ENCODE measurements around the gene STPG2.

Gene STPG2

GRCh38 chr4:97819294-97819693 lies 324.0 kb downstream of the STPG2 start:
- Histone ChIP-seq H3K9ac (ENCODE audit: low read length) (no peak overlapping the region), H3K4me3 (ENCODE audit: low read depth, low read length) (no peak overlapping the region), H3K4me1 (ENCODE audit: control insufficient read depth, insufficient read depth, low read length) (no peaks in the 10 kb centered on the region), H3K9me3 (ENCODE audit: control insufficient read depth, insufficient read depth, low read depth, low read length) (peaks cover 8% of the 10 kb centered on the region; the same call in 1 of the 2 replicates), H3K27ac (ENCODE audit: low read depth, low read length) (no peak overlapping the region), H3K27me3 (ENCODE audit: control insufficient read depth, insufficient read depth, low read length) (no peaks in the 10 kb centered on the region), H3K36me3 (ENCODE audit: control insufficient read depth, insufficient read depth, low read length) (no peaks in the 10 kb centered on the region)

DNA sequence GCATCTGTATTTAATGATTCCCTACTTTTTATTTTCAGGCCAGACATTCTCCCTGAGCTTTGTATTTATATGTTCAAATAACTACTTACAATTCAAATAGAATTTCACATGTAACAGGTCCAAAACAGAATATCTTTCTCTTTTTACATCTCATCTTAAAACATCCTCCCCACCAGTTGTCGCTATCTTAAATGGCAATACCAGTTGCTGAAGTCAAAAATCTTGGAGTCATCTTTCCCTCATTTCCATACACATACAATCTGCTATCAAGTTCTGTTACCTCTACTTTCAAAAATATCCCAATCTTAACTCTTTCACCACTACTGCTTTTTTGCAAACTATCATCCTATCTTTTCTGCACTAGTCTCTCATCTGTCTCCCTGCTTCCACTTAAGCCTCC lies 330.5 kb downstream of the STPG2 start:
- H3K9ac ChIP-seq (ENCODE audit: low read length), result no peak overlapping the region
- no peaks in the 10 kb centered on the region for H3K4me1 ChIP-seq (ENCODE audit: control insufficient read depth, insufficient read depth, low read length)
- no peaks in the 10 kb centered on the region for H3K9me3 ChIP-seq (ENCODE audit: control insufficient read depth, insufficient read depth, low read depth, low read length)
- H3K27me3 ChIP-seq (ENCODE audit: control insufficient read depth, insufficient read depth, low read length), result no peaks in the 10 kb centered on the region
- no peak overlapping the region for H3K4me3 ChIP-seq (ENCODE audit: low read depth, low read length)
- no peaks in the 10 kb centered on the region for H3K36me3 ChIP-seq (ENCODE audit: control insufficient read depth, insufficient read depth, low read length)
- H3K27ac ChIP-seq (ENCODE audit: low read depth, low read length), result no peak overlapping the region

- Histone ChIP-seq H3K4me3 (ENCODE audit: low read depth, low read length) (no peak overlapping the region), H3K9me3 (ENCODE audit: control insufficient read depth, insufficient read depth, low read depth, low read length) (no peaks in the 10 kb centered on the region), H3K36me3 (ENCODE audit: control insufficient read depth, insufficient read depth, low read length) (no peaks in the 10 kb centered on the region), H3K27me3 (ENCODE audit: control insufficient read depth, insufficient read depth, low read length) (no peaks in the 10 kb centered on the region), H3K4me1 (ENCODE audit: control insufficient read depth, insufficient read depth, low read length) (no peaks in the 10 kb centered on the region), H3K27ac (ENCODE audit: low read depth, low read length) (no peak overlapping the region), H3K9ac (ENCODE audit: low read length) (no peak overlapping the region)
Measured at GRCh38 chr4:97786306-97786920, 356.9 kb downstream of the STPG2 start.

GRCh38 chr4:97778174-97778573 lies 365.1 kb downstream of the STPG2 start:
- H3K4me1 ChIP-seq (ENCODE audit: control insufficient read depth, insufficient read depth, low read length), result no peaks in the 10 kb centered on the region
- H3K9me3 ChIP-seq (ENCODE audit: control insufficient read depth, insufficient read depth, low read depth, low read length), result no peaks in the 10 kb centered on the region
- H3K9ac ChIP-seq (ENCODE audit: low read length), result no peak overlapping the region
- no peak overlapping the region for H3K27ac ChIP-seq (ENCODE audit: low read depth, low read length)
- H3K4me3 ChIP-seq (ENCODE audit: low read depth, low read length), result no peak overlapping the region
- no peaks in the 10 kb centered on the region for H3K27me3 ChIP-seq (ENCODE audit: control insufficient read depth, insufficient read depth, low read length)
- no peaks in the 10 kb centered on the region for H3K36me3 ChIP-seq (ENCODE audit: control insufficient read depth, insufficient read depth, low read length)

GRCh38 chr4:97774347-97774989 lies 368.8 kb downstream of the STPG2 start:
- Histone ChIP-seq H3K4me3 (ENCODE audit: low read depth, low read length) (no peak overlapping the region), H3K9me3 (ENCODE audit: control insufficient read depth, insufficient read depth, low read depth, low read length) (no peaks in the 10 kb centered on the region), H3K9ac (ENCODE audit: low read length) (no peak overlapping the region), H3K36me3 (ENCODE audit: control insufficient read depth, insufficient read depth, low read length) (no peaks in the 10 kb centered on the region), H3K27me3 (ENCODE audit: control insufficient read depth, insufficient read depth, low read length) (no peaks in the 10 kb centered on the region), H3K27ac (ENCODE audit: low read depth, low read length) (no peak overlapping the region), H3K4me1 (ENCODE audit: control insufficient read depth, insufficient read depth, low read length) (no peaks in the 10 kb centered on the region)

DNA sequence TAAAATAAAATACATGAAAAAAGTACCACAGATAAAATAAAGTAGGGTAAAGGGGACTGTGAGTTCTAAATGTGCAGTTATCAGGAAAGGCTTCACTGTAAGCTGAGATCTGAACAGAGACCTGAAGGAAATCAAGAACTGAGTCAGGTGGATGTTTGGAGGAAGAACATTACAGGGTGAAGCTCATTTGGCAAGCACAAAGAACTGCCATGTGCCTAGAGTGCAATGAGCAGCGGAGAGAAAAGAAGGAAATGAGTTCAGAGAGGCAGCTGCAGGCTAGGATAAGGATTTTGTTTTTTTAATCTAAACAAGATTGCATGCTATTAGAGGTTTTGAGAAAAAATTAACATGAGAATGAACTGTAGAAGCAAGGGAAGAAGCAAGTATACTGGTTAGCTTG lies 373.1 kb downstream of the STPG2 start:
- Histone ChIP-seq H3K4me1 (ENCODE audit: control insufficient read depth, insufficient read depth, low read length) (no peaks in the 10 kb centered on the region), H3K36me3 (ENCODE audit: control insufficient read depth, insufficient read depth, low read length) (no peaks in the 10 kb centered on the region), H3K27me3 (ENCODE audit: control insufficient read depth, insufficient read depth, low read length) (no peaks in the 10 kb centered on the region), H3K4me3 (ENCODE audit: low read depth, low read length) (no peak overlapping the region), H3K27ac (ENCODE audit: low read depth, low read length) (no peak overlapping the region), H3K9ac (ENCODE audit: low read length) (no peak overlapping the region), H3K9me3 (ENCODE audit: control insufficient read depth, insufficient read depth, low read depth, low read length) (no peaks in the 10 kb centered on the region)

DNA sequence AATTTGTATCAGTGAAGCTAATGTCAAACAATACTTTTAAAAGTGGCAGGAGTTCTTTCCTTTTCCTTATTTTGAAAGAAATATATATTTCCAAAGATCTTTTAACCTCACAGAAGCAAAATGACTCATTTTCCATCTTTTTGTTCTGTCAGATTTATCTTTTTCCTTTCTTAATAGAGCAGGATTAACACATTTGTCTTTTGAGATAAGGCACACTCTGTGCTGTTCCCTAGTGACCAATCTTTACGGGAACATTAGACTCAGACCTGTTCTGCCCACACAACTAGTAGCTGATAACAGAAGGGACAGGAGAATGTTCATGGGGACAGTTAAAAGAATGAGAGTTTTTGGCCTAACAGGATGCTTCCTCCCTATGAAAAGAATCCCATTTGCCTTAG lies 381.2 kb downstream of the STPG2 start:
- no peak overlapping the region for H3K9ac ChIP-seq (ENCODE audit: low read length)
- H3K27me3 ChIP-seq (ENCODE audit: control insufficient read depth, insufficient read depth, low read length), result no peaks in the 10 kb centered on the region
- no peak overlapping the region for H3K4me3 ChIP-seq (ENCODE audit: low read depth, low read length)
- H3K4me1 ChIP-seq (ENCODE audit: control insufficient read depth, insufficient read depth, low read length), result no peaks in the 10 kb centered on the region
- no peak overlapping the region for H3K27ac ChIP-seq (ENCODE audit: low read depth, low read length)
- no peaks in the 10 kb centered on the region for H3K36me3 ChIP-seq (ENCODE audit: control insufficient read depth, insufficient read depth, low read length)
- H3K9me3 ChIP-seq (ENCODE audit: control insufficient read depth, insufficient read depth, low read depth, low read length), result no peaks in the 10 kb centered on the region

DNA sequence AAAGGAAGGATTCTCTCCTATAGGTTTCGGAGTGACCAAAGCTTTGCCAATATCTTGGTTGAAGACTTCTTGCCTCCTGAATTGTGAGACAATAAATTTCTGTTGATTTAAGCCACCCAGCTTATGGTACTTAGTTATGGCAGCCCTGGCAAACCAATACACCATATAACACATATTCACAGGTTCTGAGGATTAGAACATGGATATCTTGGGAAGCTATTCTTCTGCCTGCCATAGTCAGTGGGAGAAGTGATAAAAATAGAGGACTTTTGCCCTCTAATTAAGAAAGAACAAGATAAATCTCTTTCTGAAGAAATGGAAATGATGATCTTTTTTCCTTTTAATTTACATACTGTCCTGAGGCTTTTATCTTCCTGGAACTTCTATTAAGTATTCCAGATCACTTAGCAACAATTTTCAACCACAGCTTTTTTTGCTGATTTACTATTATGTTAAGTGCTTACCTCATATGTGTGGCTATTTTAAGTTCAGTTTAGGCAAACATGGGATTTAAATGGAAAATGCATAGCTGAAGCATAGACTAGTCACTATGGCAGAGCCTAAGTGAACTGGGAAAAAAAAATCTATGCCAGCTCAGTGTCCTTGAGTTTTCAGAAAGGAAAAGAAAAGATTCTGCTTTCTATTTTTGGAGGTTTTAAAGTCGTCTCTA lies 381.7 kb downstream of the STPG2 start:
- Histone ChIP-seq H3K4me3 (ENCODE audit: low read depth, low read length) (no peak overlapping the region), H3K9me3 (ENCODE audit: control insufficient read depth, insufficient read depth, low read depth, low read length) (no peaks in the 10 kb centered on the region), H3K9ac (ENCODE audit: low read length) (no peak overlapping the region), H3K36me3 (ENCODE audit: control insufficient read depth, insufficient read depth, low read length) (no peaks in the 10 kb centered on the region), H3K4me1 (ENCODE audit: control insufficient read depth, insufficient read depth, low read length) (no peaks in the 10 kb centered on the region), H3K27ac (ENCODE audit: low read depth, low read length) (no peak overlapping the region), H3K27me3 (ENCODE audit: control insufficient read depth, insufficient read depth, low read length) (no peaks in the 10 kb centered on the region)

GRCh38 chr4:97759785-97760184 lies 383.5 kb downstream of the STPG2 start:
- H3K27ac ChIP-seq (ENCODE audit: low read depth, low read length), result no peak overlapping the region
- H3K4me3 ChIP-seq (ENCODE audit: low read depth, low read length), result no peak overlapping the region
- no peaks in the 10 kb centered on the region for H3K27me3 ChIP-seq (ENCODE audit: control insufficient read depth, insufficient read depth, low read length)
- H3K9me3 ChIP-seq (ENCODE audit: control insufficient read depth, insufficient read depth, low read depth, low read length), result no peaks in the 10 kb centered on the region
- H3K4me1 ChIP-seq (ENCODE audit: control insufficient read depth, insufficient read depth, low read length), result no peaks in the 10 kb centered on the region
- no peak overlapping the region for H3K9ac ChIP-seq (ENCODE audit: low read length)
- no peaks in the 10 kb centered on the region for H3K36me3 ChIP-seq (ENCODE audit: control insufficient read depth, insufficient read depth, low read length)

DNA sequence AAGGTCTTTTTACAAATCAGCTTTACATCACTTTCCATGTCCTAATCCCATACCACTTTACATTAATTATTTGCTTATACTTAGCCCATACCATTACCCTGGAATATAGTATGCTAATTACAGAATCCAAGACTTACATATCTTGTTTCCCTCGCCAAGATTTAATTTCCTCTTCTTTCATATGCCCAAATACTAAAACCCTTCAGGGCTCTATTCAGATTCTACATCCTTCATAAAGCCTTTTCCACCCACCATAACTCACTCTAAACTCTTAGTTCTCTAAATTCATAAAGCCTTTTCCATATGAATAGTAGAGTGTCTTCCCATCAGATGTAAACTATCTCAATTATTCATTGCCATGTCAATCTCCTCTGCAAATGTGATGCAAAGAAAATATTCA lies 390.7 kb downstream of the STPG2 start:
- H3K9ac ChIP-seq (ENCODE audit: low read length), result no peak overlapping the region
- H3K9me3 ChIP-seq (ENCODE audit: control insufficient read depth, insufficient read depth, low read depth, low read length), result no peaks in the 10 kb centered on the region
- no peaks in the 10 kb centered on the region for H3K27me3 ChIP-seq (ENCODE audit: control insufficient read depth, insufficient read depth, low read length)
- no peak overlapping the region for H3K4me3 ChIP-seq (ENCODE audit: low read depth, low read length)
- no peaks in the 10 kb centered on the region for H3K36me3 ChIP-seq (ENCODE audit: control insufficient read depth, insufficient read depth, low read length)
- no peaks in the 10 kb centered on the region for H3K4me1 ChIP-seq (ENCODE audit: control insufficient read depth, insufficient read depth, low read length)
- no peak overlapping the region for H3K27ac ChIP-seq (ENCODE audit: low read depth, low read length)

- no peaks in the 10 kb centered on the region for H3K9me3 ChIP-seq (ENCODE audit: control insufficient read depth, insufficient read depth, low read depth, low read length)
- no peak overlapping the region for H3K4me3 ChIP-seq (ENCODE audit: low read depth, low read length)
- no peak overlapping the region for H3K27ac ChIP-seq (ENCODE audit: low read depth, low read length)
- H3K4me1 ChIP-seq (ENCODE audit: control insufficient read depth, insufficient read depth, low read length), result no peaks in the 10 kb centered on the region
- H3K27me3 ChIP-seq (ENCODE audit: control insufficient read depth, insufficient read depth, low read length), result no peaks in the 10 kb centered on the region
- no peaks in the 10 kb centered on the region for H3K36me3 ChIP-seq (ENCODE audit: control insufficient read depth, insufficient read depth, low read length)
- H3K9ac ChIP-seq (ENCODE audit: low read length), result no peak overlapping the region
Measured at GRCh38 chr4:97747945-97748344, 395.3 kb downstream of the STPG2 start.
